Tibial nerve (tissue), 4 donors: ENCODE results near the gene FZD4. TPM values are rescaled to one million over a fixed set of nuclear protein-coding genes. Genes with fewer than 3 reads are reported as not detected.
A peak's percentile ranks its signal among the peaks of the same experiment; 100 is the strongest.

Experiments used
- DNase-seq, 2 donors: peaks; one replicate each; pipeline ENCODE4 v3.0.0-alpha.2; 2019; ENCODE audit warnings: low spot score in 2 of 2
- H3K27ac ChIP-seq, 4 donors: fragments of 200-600 bp; sonication (generic) in 3 of 4; one replicate each; pipeline ENCODE4 v1.5.1; 2017 to 2019; ENCODE audit warnings: mild to moderate bottlenecking in 1 of 4
- H3K27me3 ChIP-seq, 2 donors: fragments of 200-600 bp; sonication (generic) in 1 of 2; one replicate each; pipeline versions ENCODE4 v1.5.1 to v1.6.0; 2017 to 2019
- H3K36me3 ChIP-seq, 3 donors: fragments of 200-600 bp; sonication (generic); one replicate each; pipeline ENCODE4 v1.5.1; 2018 to 2019
- H3K4me1 ChIP-seq, 4 donors: fragments of 200-600 bp; sonication (generic) in 3 of 4; one replicate each; pipeline ENCODE4 v1.5.1; 2017 to 2019
- H3K4me3 ChIP-seq, 4 donors: fragments of 200-600 bp; sonication (generic) in 3 of 4; one replicate each; pipeline ENCODE4 v1.5.1; 2017 to 2019; ENCODE audit warnings: mild to moderate bottlenecking in 1 of 4, moderate library complexity in 1 of 4
- H3K9me3 ChIP-seq, 4 donors: fragments of 200-600 bp; sonication (generic) in 3 of 4; one replicate each; pipeline ENCODE4 v1.5.1; 2017 to 2019
- EP300 ChIP-seq, 2 donors: sonication (generic); formaldehyde crosslinking; IDR thresholded peaks; one replicate each; pipeline ENCODE4 v1.6.1; 2017; ENCODE audit warnings: antibody characterized with exemption in 2 of 2, mild to moderate bottlenecking in 1 of 2
- POLR2A ChIP-seq, 2 donors: fragments of 450-650 bp; IDR thresholded peaks; one replicate each; pipeline ENCODE4 v1.6.1; 2017; ENCODE audit warnings: antibody characterized with exemption in 2 of 2, mild to moderate bottlenecking in 2 of 2, moderate library complexity in 2 of 2
- WGBS, 2 donors: methylation state at CpG; one replicate each; pipeline ENCODE4 v1.1.5; 2018; 5-methylcytosine and 5-hydroxymethylcytosine counted together
- total RNA-seq, 4 donors: library from RNA; depleted of rRNA; stranded (reverse); fragments of >200 nt; gene quantifications; one replicate each; pipeline ENCODE4 v1.1.0, GENCODE V29; 2016
- TF ChIP-seq, protein P1 (sequence below), 5 experiments: fragments of 200-600 bp in 3 of 5; fragments of 450-650 bp in 2 of 5; sonication (generic) in 3 of 5; IDR thresholded peaks; one replicate each; pipeline ENCODE4 v1.5.1; 2016 to 2019; ENCODE audit warnings: antibody characterized with exemption in 5 of 5, mild to moderate bottlenecking in 3 of 5, moderate library complexity in 2 of 5

The FZD4 gene
- total RNA-seq, 4 donors from 2014 or later: 66.8 to 106 (median 80.4) TPM

DNA sequence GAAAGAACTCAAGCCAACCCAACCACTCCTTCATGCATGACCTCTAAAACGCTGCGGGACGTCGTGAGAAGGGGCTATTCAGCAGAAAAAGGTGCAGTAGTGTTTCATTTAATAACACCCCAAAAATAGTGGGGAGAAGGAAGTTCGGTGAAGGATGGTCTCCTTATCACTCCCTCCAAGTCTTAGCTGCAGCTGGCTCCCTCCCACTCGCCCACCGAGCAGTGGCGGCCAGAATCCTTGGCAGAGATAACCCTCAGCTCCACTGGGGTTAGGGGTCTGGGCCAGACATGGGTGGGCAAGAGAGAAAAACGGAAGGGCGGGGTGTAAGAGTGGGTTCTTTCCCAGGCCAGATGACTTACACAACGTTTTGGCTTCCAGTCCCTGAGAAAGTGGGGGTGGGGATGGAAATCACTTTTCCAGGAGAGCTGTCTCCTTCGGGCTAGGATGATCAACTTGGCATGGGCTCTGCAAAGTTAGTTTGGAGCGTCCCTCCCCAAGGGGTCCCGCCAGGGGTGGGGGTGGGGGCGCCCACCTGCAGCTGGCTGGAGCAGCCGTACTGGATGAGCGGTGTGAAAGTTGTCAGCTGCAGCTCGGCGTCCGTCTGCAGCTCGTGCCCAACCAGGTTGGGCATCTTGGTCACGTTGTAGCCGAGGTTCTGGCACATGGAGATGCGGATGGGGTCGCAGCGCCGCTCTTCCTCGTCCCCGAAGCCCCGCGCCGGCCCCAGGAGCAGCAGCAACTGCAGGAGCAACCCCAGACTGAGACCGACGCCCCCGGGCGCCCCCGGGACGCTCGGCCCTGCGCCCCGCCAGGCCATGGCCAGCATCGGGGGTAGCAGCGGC, 705 bp downstream of the FZD4 start:
- peak in 1 of 2 donors; percentile 57 for DNase-seq

DNA sequence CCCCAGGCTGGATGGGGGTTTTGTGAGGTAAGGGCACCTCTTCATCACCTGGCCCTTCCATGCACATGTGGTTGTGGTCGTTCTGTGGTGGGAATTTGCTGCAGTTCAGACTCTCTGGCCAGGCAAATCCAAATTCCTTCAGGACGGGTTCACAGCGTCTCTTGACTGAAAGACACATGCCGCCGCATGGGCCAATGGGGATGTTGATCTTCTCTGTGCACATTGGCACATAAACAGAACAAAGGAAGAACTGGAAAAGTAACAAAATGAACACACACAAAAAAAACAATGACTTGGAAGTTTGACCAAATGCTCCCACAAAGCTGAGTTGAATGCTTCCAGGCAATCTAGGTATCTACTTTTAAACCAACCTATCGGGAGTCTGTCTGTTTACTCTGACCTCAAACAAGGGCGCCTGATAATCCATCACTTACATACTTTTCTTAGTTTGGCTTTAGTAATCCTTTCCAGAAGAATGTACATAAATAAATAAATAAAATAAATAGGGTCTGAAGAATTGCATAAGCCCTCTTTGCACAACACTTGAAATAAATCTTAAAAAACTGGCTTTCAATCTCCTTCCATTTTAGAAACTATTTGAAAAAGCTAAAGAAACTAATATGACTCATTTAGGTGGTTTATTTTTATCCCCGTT, 2.8 kb downstream of the FZD4 start:
- TF ChIP-seq, protein P1, sequence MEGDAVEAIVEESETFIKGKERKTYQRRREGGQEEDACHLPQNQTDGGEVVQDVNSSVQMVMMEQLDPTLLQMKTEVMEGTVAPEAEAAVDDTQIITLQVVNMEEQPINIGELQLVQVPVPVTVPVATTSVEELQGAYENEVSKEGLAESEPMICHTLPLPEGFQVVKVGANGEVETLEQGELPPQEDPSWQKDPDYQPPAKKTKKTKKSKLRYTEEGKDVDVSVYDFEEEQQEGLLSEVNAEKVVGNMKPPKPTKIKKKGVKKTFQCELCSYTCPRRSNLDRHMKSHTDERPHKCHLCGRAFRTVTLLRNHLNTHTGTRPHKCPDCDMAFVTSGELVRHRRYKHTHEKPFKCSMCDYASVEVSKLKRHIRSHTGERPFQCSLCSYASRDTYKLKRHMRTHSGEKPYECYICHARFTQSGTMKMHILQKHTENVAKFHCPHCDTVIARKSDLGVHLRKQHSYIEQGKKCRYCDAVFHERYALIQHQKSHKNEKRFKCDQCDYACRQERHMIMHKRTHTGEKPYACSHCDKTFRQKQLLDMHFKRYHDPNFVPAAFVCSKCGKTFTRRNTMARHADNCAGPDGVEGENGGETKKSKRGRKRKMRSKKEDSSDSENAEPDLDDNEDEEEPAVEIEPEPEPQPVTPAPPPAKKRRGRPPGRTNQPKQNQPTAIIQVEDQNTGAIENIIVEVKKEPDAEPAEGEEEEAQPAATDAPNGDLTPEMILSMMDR (IDR thresholded peaks at IDR 0.05): no peak
- TF ChIP-seq EP300 (IDR thresholded peaks at IDR 0.05) (no peak), POLR2A (IDR thresholded peaks at IDR 0.05) (no peak)
- H3K36me3 ChIP-seq: peaks cover 0 to 25% (median 0%) of the 10 kb centered on the region in 3 donors
- 63 to 70% methylated on average over 8 of the region's 8 CpGs for WGBS, 2 donors
- peak overlapping the region in 2 of 4 donors; percentile 13 to 92 for H3K27ac ChIP-seq
- H3K4me3 ChIP-seq: peak overlapping the region in 1 of 4 donors; percentile 95
- peaks cover 0 to 65% (median 10%) of the 10 kb centered on the region in 4 donors for H3K4me1 ChIP-seq
- H3K9me3 ChIP-seq: no peaks in the 10 kb centered on the region
- no peak for DNase-seq
- no peaks in the 10 kb centered on the region for H3K27me3 ChIP-seq

More for the DNA sequence above, 705 bp downstream of the FZD4 start:
- peaks cover 0 to 53% (median 3%) of the 10 kb centered on the region in 4 donors for H3K4me1 ChIP-seq
- H3K27me3 ChIP-seq: no peaks in the 10 kb centered on the region
- peak overlapping the region; percentile 72 to 95 (median 79) for H3K4me3 ChIP-seq
- TF ChIP-seq, protein P1 (IDR thresholded peaks at IDR 0.05): no peak
- no peak for TF ChIP-seq POLR2A (IDR thresholded peaks at IDR 0.05)
- TF ChIP-seq EP300 (IDR thresholded peaks at IDR 0.05): no peak
- WGBS, 2 donors: 3% methylated on average over 23 of the region's 43 CpGs
- no peaks in the 10 kb centered on the region for H3K9me3 ChIP-seq
- peak overlapping the region; percentile 82 to 92 (median 84) for H3K27ac ChIP-seq
- peaks cover 0 to 20% (median 0%) of the 10 kb centered on the region in 3 donors for H3K36me3 ChIP-seq

DNA sequence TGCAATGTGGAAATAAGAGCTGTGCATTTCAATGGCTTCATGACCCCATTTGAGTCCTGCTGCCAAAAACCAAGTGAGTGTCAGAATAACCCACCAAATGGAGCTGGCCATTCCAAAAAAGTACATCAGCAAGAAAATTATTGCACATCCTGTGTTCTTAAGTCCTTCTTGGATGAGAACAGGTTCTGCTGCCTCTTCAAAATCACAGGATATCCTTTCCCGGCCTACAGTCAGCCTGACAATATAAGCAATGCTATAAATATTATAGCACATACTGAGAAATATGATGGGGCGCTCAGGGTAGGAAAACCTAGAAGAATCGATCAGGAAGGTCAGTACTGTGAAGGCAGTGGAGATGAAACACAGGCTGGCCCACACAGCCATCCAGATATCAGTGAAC, 3.5 kb downstream of the FZD4 start:
- H3K36me3 ChIP-seq: peaks cover 0 to 32% (median 0%) of the 10 kb centered on the region in 3 donors
- DNase-seq: no peak
- WGBS, 2 donors: 73 to 94% methylated on average over 3 of the region's 3 CpGs
- TF ChIP-seq POLR2A (IDR thresholded peaks at IDR 0.05): no peak
- no peak for TF ChIP-seq EP300 (IDR thresholded peaks at IDR 0.05)
- TF ChIP-seq, protein P1 (IDR thresholded peaks at IDR 0.05): no peak
- peaks cover 0 to 66% (median 9%) of the 10 kb centered on the region in 4 donors for H3K4me1 ChIP-seq
- H3K27ac ChIP-seq: peak overlapping the region in 2 of 4 donors; percentile 13 to 39
- H3K9me3 ChIP-seq: no peaks in the 10 kb centered on the region
- H3K27me3 ChIP-seq: no peaks in the 10 kb centered on the region
- H3K4me3 ChIP-seq: peak overlapping the region in 1 of 4 donors; percentile 95

DNA sequence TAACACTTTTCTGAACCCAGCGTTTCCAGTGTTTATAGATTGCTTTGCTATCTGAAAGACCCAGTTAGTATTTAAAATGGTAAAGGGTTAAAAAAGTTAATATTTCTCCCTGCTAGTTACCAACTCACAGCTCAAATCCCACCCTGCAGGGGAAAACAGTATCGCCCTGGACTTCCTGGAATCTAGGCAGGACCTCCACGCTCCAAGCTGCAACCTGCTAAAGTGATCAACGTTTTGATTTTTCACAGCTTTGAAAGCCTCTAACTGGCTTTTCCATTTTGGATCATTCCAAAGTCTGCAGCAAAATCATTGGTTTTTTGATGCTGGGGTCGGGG, 4.6 kb downstream of the FZD4 start:
- Histone ChIP-seq H3K4me1 (peaks cover 0 to 71% (median 6%) of the 10 kb centered on the region in 4 donors), H3K4me3 (peak overlapping the region in 1 of 4 donors; percentile 95), H3K27ac (peak overlapping the region in 1 of 4 donors; percentile 18), H3K9me3 (no peaks in the 10 kb centered on the region), H3K36me3 (peaks cover 0 to 43% (median 0%) of the 10 kb centered on the region in 3 donors), H3K27me3 (no peaks in the 10 kb centered on the region)
- 54 to 58% methylated on average over 5 of the region's 5 CpGs for WGBS, 2 donors
- no peak for TF ChIP-seq POLR2A (IDR thresholded peaks at IDR 0.05)
- TF ChIP-seq, protein P1 (IDR thresholded peaks at IDR 0.05): no peak
- no peak for TF ChIP-seq EP300 (IDR thresholded peaks at IDR 0.05)
- DNase-seq: no peak
